Neural progenitor cell (in vitro differentiated cells): ENCODE data around the gene UNC45B.
"Not testable (repeated sequence)": the region's sequence is repeated elsewhere in the genome, so short reads cannot be mapped to it uniquely, and the experiment has no call there.

Source experiments
- EZH2 ChIP-seq: fragments of 200-600 bp; sonication (generic); IDR thresholded peaks from 2 replicates; pipeline ENCODE4 v1.6.1; 2017; ENCODE audit warnings: antibody characterized with exemption, mild to moderate bottlenecking, moderate library complexity
- TF ChIP-seq, protein P1 (sequence below): fragments of 200-600 bp; sonication (generic); IDR thresholded peaks from 2 replicates; pipeline ENCODE4 v1.5.1; 2017; ENCODE audit warnings: antibody characterized with exemption, mild to moderate bottlenecking

DNA sequence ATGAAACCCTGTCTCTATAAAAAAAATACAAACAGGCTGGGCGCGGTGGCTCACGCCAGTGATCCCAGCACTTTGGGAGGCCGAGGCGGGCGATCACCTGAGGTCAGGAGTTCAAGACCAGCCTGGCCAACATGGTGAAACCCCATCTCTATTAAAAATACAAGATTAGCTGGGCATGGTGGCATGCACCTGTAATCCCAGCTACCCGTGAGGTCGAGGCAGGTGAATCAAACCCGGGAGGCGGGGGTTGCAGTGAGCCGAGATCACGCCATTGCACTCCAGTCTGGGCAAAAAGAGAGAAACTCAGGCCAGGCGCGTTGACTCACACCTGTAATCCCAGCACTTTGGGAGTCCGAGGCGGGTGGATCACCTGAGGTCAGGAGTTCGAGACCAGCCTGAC lies 36.8 kb upstream of the UNC45B start:
- TF ChIP-seq, protein P1, sequence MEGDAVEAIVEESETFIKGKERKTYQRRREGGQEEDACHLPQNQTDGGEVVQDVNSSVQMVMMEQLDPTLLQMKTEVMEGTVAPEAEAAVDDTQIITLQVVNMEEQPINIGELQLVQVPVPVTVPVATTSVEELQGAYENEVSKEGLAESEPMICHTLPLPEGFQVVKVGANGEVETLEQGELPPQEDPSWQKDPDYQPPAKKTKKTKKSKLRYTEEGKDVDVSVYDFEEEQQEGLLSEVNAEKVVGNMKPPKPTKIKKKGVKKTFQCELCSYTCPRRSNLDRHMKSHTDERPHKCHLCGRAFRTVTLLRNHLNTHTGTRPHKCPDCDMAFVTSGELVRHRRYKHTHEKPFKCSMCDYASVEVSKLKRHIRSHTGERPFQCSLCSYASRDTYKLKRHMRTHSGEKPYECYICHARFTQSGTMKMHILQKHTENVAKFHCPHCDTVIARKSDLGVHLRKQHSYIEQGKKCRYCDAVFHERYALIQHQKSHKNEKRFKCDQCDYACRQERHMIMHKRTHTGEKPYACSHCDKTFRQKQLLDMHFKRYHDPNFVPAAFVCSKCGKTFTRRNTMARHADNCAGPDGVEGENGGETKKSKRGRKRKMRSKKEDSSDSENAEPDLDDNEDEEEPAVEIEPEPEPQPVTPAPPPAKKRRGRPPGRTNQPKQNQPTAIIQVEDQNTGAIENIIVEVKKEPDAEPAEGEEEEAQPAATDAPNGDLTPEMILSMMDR = not testable (repeated sequence)
- not testable (repeated sequence) for TF ChIP-seq EZH2
